Measurements from ENCODE around the gene KCNE1.

Gene KCNE1

GRCh38 chr21:34526618-34527290 is 14.7 kb upstream of the KCNE1 start:
- Histone ChIP-seq H3K27me3 (no peaks in the 10 kb centered on the region), H3K9me3 (no peaks in the 10 kb centered on the region), H3K36me3 (peaks cover 17% of the 10 kb centered on the region; the same call in 1 of the 2 replicates), H3K4me1 (peaks cover 9% of the 10 kb centered on the region), H3K4me3 (no peak overlapping the region), H3K9ac (no peak overlapping the region), H3K4me2 (peak overlapping the region; percentile 53), H4K20me1 (peaks cover 7% of the 10 kb centered on the region; the same call in 1 of the 2 replicates), H3K27ac (no peak overlapping the region)
- TF ChIP-seq Cebpa-rat (IDR thresholded peaks at IDR 0.05) = no peak

DNA sequence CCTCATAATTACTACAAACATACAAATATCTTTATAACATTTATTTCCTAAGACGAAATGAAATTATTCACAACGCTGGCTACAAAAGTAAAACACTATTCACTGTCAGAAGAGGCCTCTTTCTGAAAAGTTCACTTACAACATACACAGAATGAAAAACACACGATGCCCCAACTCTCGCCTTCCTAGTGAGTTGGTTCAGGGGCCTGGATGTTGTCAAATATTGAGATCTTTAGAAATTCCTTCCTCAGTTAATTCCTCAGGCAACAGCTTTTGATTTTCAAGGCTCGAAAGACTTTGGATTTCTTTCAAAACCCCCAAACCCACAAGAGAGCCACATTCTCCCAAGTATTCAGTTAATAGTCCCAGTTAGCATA is 14.2 kb upstream of the KCNE1 start:
- peak overlapping the region; percentile 53 for H3K4me2 ChIP-seq
- H3K27ac ChIP-seq = no peak overlapping the region
- H3K9ac ChIP-seq = no peak overlapping the region
- H4K20me1 ChIP-seq = peaks cover 7% of the 10 kb centered on the region; the same call in 1 of the 2 replicates
- no peaks in the 10 kb centered on the region for H3K27me3 ChIP-seq
- H3K4me3 ChIP-seq = no peak overlapping the region
- TF ChIP-seq Cebpa-rat (IDR thresholded peaks at IDR 0.05) = no peak
- H3K4me1 ChIP-seq = peaks cover 9% of the 10 kb centered on the region
- H3K9me3 ChIP-seq = no peaks in the 10 kb centered on the region
- peaks cover 22% of the 10 kb centered on the region for H3K36me3 ChIP-seq

- H3K9ac ChIP-seq = no peak overlapping the region
- H3K27ac ChIP-seq = no peak overlapping the region
- peaks cover 7% of the 10 kb centered on the region; the same call in 1 of the 2 replicates for H4K20me1 ChIP-seq
- H3K27me3 ChIP-seq = no peaks in the 10 kb centered on the region
- H3K9me3 ChIP-seq = no peaks in the 10 kb centered on the region
- peaks cover 15% of the 10 kb centered on the region for H3K4me1 ChIP-seq
- H3K36me3 ChIP-seq = peaks cover 35% of the 10 kb centered on the region
- H3K4me2 ChIP-seq = no peak overlapping the region
- no peak overlapping the region for H3K4me3 ChIP-seq
- TF ChIP-seq Cebpa-rat (IDR thresholded peaks at IDR 0.05) = no peak
Observed at GRCh38 chr21:34524646-34525601, 12.9 kb upstream of the KCNE1 start.

DNA sequence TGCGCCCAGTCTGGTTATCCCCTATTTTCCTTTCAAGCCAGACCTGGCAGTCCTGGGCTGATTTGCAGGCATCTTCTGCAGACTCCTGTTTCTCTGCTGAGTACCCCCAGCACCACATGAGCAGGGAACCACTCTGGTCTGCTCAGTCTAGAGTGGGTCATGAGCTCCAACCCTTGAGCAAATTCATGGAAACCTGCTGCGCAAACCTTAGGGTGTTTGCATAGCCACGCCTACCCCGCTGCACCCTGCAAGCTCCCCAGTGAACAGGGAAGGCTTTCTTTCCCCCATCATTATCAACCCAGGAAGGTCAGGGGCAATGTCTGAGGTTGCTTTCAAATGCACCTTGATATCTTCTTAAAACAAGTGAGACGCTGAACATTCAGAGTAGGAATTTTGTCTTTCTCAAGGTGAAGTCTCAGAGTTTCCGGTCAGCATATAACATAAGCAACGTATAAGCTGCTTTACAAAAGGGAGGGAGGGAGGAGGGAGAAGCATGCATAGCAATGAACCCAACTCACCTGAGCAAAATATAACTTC is 11.1 kb upstream of the KCNE1 start:
- H3K9me3 ChIP-seq = no peaks in the 10 kb centered on the region
- peaks cover 7% of the 10 kb centered on the region; the same call in 1 of the 2 replicates for H4K20me1 ChIP-seq
- H3K27ac ChIP-seq = no peak overlapping the region
- H3K4me2 ChIP-seq = no peak overlapping the region
- peaks cover 53% of the 10 kb centered on the region for H3K36me3 ChIP-seq
- peaks cover 15% of the 10 kb centered on the region for H3K4me1 ChIP-seq
- H3K9ac ChIP-seq = no peak overlapping the region
- H3K4me3 ChIP-seq = no peak overlapping the region
- no peaks in the 10 kb centered on the region for H3K27me3 ChIP-seq
- no peak for TF ChIP-seq Cebpa-rat (IDR thresholded peaks at IDR 0.05)

- Histone ChIP-seq H4K20me1 (peaks cover 7% of the 10 kb centered on the region; the same call in 1 of the 2 replicates), H3K36me3 (peaks cover 61% of the 10 kb centered on the region), H3K4me1 (peaks cover 15% of the 10 kb centered on the region), H3K4me2 (no peak overlapping the region), H3K9me3 (no peaks in the 10 kb centered on the region), H3K4me3 (no peak overlapping the region), H3K27ac (no peak overlapping the region), H3K9ac (no peak overlapping the region), H3K27me3 (no peaks in the 10 kb centered on the region)
- no peak for TF ChIP-seq Cebpa-rat (IDR thresholded peaks at IDR 0.05)
Observed at GRCh38 chr21:34522284-34522683, 10.3 kb upstream of the KCNE1 start.

GRCh38 chr21:34521561-34521960 is 9.6 kb upstream of the KCNE1 start:
- Histone ChIP-seq H3K4me2 (no peak overlapping the region), H4K20me1 (peaks cover 7% of the 10 kb centered on the region; the same call in 1 of the 2 replicates), H3K36me3 (peaks cover 67% of the 10 kb centered on the region), H3K27ac (no peak overlapping the region), H3K4me1 (peaks cover 10% of the 10 kb centered on the region), H3K4me3 (no peak overlapping the region), H3K9ac (no peak overlapping the region), H3K27me3 (no peaks in the 10 kb centered on the region), H3K9me3 (no peaks in the 10 kb centered on the region)
- TF ChIP-seq Cebpa-rat (IDR thresholded peaks at IDR 0.05) = no peak

DNA sequence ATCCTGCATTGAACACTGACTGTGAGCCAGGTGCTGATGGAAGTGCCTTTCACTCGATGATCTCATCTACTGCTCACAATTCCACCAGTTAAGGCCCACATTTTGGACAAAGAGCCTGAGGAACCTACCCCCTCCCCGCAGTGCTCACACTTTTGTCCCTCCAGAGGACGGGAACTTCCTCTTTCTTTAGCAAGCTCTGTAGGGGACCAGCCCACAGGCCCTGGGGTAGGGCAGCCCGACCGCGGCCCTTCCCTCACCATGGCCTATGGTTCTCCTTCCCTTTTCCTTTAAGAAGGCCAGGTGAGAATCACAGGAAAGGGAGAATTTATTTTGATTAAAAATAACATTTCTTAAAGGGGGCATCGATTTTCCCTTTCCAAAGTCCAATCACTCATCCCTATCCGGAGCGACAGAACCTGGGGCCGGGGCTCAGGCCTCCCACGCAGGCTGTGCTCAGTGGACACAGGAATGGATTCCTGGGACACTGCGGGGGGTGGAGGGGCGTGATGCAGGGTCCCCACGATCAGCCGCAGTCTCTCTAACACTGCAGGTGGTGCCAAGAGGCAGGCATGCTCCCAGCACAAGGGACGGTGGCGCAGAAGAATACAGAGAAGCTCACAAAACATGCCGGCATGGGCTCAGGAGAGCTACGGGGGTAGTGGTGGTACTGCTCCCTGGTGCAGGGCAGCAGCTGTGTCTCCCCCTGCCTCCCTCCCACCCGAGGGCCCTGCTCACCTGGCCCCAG is 8.9 kb upstream of the KCNE1 start:
- Histone ChIP-seq H4K20me1 (peaks cover 7% of the 10 kb centered on the region; the same call in 1 of the 2 replicates), H3K27ac (no peak overlapping the region), H3K4me1 (peaks cover 6% of the 10 kb centered on the region), H3K9ac (no peak overlapping the region), H3K27me3 (no peaks in the 10 kb centered on the region), H3K36me3 (peaks cover 67% of the 10 kb centered on the region), H3K9me3 (no peaks in the 10 kb centered on the region), H3K4me2 (no peak overlapping the region), H3K4me3 (no peak overlapping the region)
- TF ChIP-seq Cebpa-rat (IDR thresholded peaks at IDR 0.05) = no peak

DNA sequence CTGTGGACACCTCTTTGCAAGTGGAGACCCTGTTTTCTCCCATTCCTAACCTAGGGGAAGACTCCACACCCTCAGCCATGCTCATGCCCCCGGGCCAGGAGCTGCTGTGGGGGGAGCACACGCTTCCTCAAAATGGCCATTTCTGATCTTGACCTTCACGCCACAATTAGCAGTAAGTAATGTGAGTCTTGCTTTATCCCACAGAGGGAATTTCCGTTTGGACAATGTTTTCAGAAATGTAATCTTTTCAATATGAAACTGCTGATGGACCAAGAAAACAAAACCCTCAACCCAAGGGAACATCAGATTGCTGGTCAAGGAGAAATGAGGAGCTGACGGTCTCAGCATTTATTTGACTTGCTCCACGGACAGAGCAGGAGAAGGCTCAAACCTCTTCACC is 8.3 kb upstream of the KCNE1 start:
- Histone ChIP-seq H3K36me3 (peaks cover 67% of the 10 kb centered on the region), H3K9ac (no peak overlapping the region), H3K27me3 (no peaks in the 10 kb centered on the region), H4K20me1 (0 out of 2 replicates have a peak, but pooled peaks cover 7% of the 10 kb centered on the region), H3K4me1 (peaks cover 6% of the 10 kb centered on the region), H3K27ac (no peak overlapping the region), H3K4me2 (no peak overlapping the region), H3K9me3 (no peaks in the 10 kb centered on the region), H3K4me3 (no peak overlapping the region)
- no peak for TF ChIP-seq Cebpa-rat (IDR thresholded peaks at IDR 0.05)

DNA sequence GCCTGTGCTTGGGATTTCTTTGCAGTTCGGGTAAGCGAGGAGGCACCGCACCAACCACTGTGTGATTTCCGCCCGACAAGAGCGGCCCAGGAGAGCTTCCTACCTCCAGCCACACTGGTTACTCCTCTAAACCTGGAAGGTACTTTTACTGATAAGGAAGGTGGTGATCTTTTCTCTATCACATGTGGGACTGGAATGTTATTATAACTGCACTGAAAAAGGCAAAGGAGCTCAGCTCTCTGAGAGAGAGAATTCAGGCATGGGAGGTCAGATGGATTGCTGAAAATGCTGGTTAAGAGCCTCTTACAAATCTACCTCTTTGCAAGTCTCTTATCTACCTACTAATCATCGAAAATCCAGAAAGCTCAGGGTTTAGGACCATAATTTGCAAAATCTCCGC is 7.7 kb upstream of the KCNE1 start:
- Histone ChIP-seq H3K27me3 (no peaks in the 10 kb centered on the region), H3K4me3 (no peak overlapping the region), H3K27ac (no peak overlapping the region), H3K9me3 (no peaks in the 10 kb centered on the region), H3K4me2 (no peak overlapping the region), H4K20me1 (0 out of 2 replicates have a peak, but pooled peaks cover under 1% of the 10 kb centered on the region), H3K9ac (no peak overlapping the region), H3K4me1 (peaks cover 6% of the 10 kb centered on the region), H3K36me3 (peaks cover 63% of the 10 kb centered on the region)
- no peak for TF ChIP-seq Cebpa-rat (IDR thresholded peaks at IDR 0.05)

All from BLaER1 (cell line).